Esophagus muscularis mucosa (tissue), 4 donors: ENCODE results near the gene SYTL1. TPM values are rescaled to one million over a fixed set of nuclear protein-coding genes. Genes with fewer than 3 reads are reported as not detected.

Experiments used
- DNase-seq: peaks from one replicate; pipeline ENCODE4 v3.0.0-alpha.2; 2017; ENCODE audit errors: extremely low spot score
- H3K27ac ChIP-seq, 4 donors: fragments of 200-600 bp; sonication (generic); replicated peaks in 1 of 4; 1 replicate in 3 of 4; 2 replicates in 1 of 4; pipeline ENCODE4 v1.5.1; 2016 to 2019; ENCODE audit warnings: mild to moderate bottlenecking in 1 of 4
- H3K27me3 ChIP-seq, 4 donors: fragments of 200-600 bp; sonication (generic); one replicate each; pipeline versions ENCODE4 v1.5.1 to v1.6.0; 2016 to 2019
- H3K36me3 ChIP-seq, 4 donors: fragments of 200-600 bp; sonication (generic); one replicate each; pipeline ENCODE4 v1.5.1; 2016 to 2019
- H3K4me1 ChIP-seq, 4 donors: fragments of 200-600 bp; sonication (generic); one replicate each; pipeline ENCODE4 v1.5.1; 2016 to 2019
- H3K4me3 ChIP-seq, 4 donors: fragments of 200-600 bp; sonication (generic); 1 replicate in 2 of 4; 2 replicates in 2 of 4; pipeline ENCODE4 v1.5.1; 2016 to 2019; ENCODE audit warnings: mild to moderate bottlenecking in 4 of 4, moderate library complexity in 1 of 4
- H3K9me3 ChIP-seq, 4 donors: fragments of 200-600 bp; sonication (generic); 1 replicate in 3 of 4; 2 replicates in 1 of 4; pipeline ENCODE4 v1.5.1; 2016 to 2019
- EP300 ChIP-seq: sonication (generic); formaldehyde crosslinking; IDR thresholded peaks from one replicate; pipeline ENCODE4 v1.6.1; 2017; ENCODE audit warnings: antibody characterized with exemption
- POLR2A ChIP-seq: fragments of 450-650 bp; IDR thresholded peaks from one replicate; pipeline ENCODE4 v1.6.1; 2017; ENCODE audit warnings: antibody characterized with exemption, moderate library complexity, mild to moderate bottlenecking, low read depth
- POLR2AphosphoS5 ChIP-seq, 2 donors: sonication (generic); formaldehyde crosslinking; IDR thresholded peaks; one replicate each; pipeline ENCODE4 v1.6.1; 2017; ENCODE audit warnings: antibody characterized with exemption in 2 of 2
- WGBS: methylation state at CpG from one replicate; pipeline ENCODE4 v1.1.5; 2018; 5-methylcytosine and 5-hydroxymethylcytosine counted together
- intact Hi-C: fragments of 100-400 bp; cut with DNase I; formaldehyde crosslinking; loops from one replicate; pipeline ENCODE4 v1.15.1; 2023
- total RNA-seq, 4 donors: library from RNA; depleted of rRNA; stranded (reverse); fragments of >200 nt; gene quantifications; one replicate each; pipeline versions ENCODE4 v1.1.0 to v1.2.1, GENCODE V29; 2016
- TF ChIP-seq, protein P1 (sequence below), 3 experiments: fragments of 200-600 bp in 2 of 3; fragments of 450-650 bp in 1 of 3; sonication (generic) in 2 of 3; IDR thresholded peaks; one replicate each; pipeline ENCODE4 v1.5.1; 2017 to 2019; ENCODE audit warnings: antibody characterized with exemption in 3 of 3, mild to moderate bottlenecking in 2 of 3, moderate library complexity in 1 of 3

SYTL1 gene
- total RNA-seq, 4 donors from 2014 or later: 0.29 to 3.7 (median 1.5) TPM

DNA sequence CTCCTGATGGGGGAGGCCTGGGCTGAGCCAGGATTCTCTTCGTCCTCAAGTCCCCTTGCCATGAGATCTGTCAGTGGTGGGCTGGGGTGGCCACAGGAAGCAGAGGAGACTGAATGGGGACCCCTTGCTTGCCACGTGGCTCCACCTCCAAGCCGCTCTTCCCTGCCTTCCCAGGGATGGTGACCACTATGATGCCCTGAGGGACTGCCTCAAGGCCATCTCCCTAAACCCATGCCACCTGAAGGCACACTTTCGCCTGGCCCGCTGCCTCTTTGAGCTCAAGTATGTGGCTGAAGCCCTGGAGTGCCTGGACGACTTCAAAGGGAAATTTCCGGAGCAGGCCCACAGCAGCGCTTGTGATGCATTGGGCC, 40.8 kb upstream of the SYTL1 start:
- TF ChIP-seq, protein P1, sequence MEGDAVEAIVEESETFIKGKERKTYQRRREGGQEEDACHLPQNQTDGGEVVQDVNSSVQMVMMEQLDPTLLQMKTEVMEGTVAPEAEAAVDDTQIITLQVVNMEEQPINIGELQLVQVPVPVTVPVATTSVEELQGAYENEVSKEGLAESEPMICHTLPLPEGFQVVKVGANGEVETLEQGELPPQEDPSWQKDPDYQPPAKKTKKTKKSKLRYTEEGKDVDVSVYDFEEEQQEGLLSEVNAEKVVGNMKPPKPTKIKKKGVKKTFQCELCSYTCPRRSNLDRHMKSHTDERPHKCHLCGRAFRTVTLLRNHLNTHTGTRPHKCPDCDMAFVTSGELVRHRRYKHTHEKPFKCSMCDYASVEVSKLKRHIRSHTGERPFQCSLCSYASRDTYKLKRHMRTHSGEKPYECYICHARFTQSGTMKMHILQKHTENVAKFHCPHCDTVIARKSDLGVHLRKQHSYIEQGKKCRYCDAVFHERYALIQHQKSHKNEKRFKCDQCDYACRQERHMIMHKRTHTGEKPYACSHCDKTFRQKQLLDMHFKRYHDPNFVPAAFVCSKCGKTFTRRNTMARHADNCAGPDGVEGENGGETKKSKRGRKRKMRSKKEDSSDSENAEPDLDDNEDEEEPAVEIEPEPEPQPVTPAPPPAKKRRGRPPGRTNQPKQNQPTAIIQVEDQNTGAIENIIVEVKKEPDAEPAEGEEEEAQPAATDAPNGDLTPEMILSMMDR (IDR thresholded peaks at IDR 0.05): peak in 1 of 3 experiments; percentile 25
- TF ChIP-seq POLR2A: no peak
- H3K27me3 ChIP-seq: no peaks in the 10 kb centered on the region
- WGBS: 67% methylated on average over 5 of the region's 8 CpGs
- no peak for DNase-seq
- H3K9me3 ChIP-seq: no peaks in the 10 kb centered on the region
- H3K4me1 ChIP-seq: peaks cover 34 to 50% (median 48%) of the 10 kb centered on the region in 4 donors
- peak overlapping the region; percentile 87 to 96 (median 92) for H3K27ac ChIP-seq
- H3K36me3 ChIP-seq: peaks cover 33 to 86% (median 78%) of the 10 kb centered on the region in 4 donors
- intact Hi-C loops: loop anchor here (1.0 to 5.0 kb wide), 3 partner anchors 56 to 306 kb away; no protein-coding TSS in a partner anchor
- no peak overlapping the region for H3K4me3 ChIP-seq

DNA sequence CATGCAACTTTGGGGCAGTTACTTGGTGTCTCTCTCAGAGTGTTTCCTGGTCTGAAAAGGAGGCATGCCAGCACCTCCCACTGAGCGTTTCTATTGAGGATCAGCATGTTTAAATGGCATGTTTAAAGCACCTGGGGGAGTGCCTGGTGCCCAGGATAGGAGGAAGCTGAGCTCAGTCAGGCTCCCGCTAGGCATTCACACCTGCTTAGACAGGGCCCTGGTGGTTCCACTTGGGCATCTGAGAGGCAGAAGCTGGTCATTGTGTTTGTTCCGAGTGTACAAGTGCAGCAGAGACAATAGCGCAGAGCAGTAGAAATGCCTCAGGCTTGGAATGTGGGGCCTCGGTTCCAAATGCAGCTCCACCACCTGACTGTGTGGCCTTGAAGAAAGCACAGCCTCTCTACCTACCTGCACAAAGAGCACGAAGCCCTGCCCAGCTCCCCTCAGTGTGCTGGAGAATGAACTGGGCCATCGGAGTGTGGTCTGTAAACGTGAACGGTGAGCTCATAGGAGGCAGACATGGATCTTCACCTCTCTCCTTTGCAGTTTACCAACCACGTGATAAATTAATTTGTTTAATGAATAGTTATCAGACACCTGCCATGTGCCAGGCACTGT, 40.1 kb upstream of the SYTL1 start:
- H3K27me3 ChIP-seq: no peaks in the 10 kb centered on the region
- DNase-seq: no peak
- H3K36me3 ChIP-seq: peaks cover 37 to 87% (median 79%) of the 10 kb centered on the region in 4 donors
- intact Hi-C loops: loop anchor here (1.0 to 5.0 kb wide), 3 partner anchors 55 to 306 kb away; no protein-coding TSS in a partner anchor
- no peak for TF ChIP-seq POLR2AphosphoS5 (IDR thresholded peaks at IDR 0.05)
- no peak for TF ChIP-seq EP300
- TF ChIP-seq, protein P1 (IDR thresholded peaks at IDR 0.05): no peak
- TF ChIP-seq POLR2A: no peak
- peak overlapping the region; percentile 87 to 96 (median 92) for H3K27ac ChIP-seq
- H3K4me3 ChIP-seq: no peak overlapping the region
- H3K4me1 ChIP-seq: peaks cover 34 to 50% (median 48%) of the 10 kb centered on the region in 4 donors
- 65% methylated on average over 8 of the region's 10 CpGs for WGBS
- no peaks in the 10 kb centered on the region for H3K9me3 ChIP-seq

DNA sequence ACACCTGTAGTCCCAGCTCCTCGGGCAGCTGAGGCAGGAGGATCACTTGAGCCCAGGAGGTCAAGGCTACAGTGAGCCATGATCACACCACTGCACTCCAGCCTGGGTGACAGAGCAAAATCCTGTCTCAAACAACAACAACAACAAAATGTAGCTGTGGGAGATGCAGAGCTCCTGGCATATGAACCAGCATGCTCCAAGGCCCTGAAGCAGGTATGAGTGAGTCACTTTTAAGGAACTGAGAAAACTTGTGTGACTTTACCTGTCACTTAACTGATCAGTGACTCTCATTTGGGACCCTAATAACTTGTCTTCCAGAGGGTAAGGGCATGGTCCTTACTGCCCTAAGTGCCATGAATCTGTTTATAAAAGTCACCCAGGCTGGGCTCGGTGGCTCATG, 39.2 kb upstream of the SYTL1 start:
- TF ChIP-seq, protein P1 (IDR thresholded peaks at IDR 0.05): no peak
- no peak for TF ChIP-seq POLR2AphosphoS5 (IDR thresholded peaks at IDR 0.05)
- no peak for TF ChIP-seq EP300
- no peak for TF ChIP-seq POLR2A
- Histone ChIP-seq H3K4me1 (peaks cover 30 to 41% (median 39%) of the 10 kb centered on the region in 4 donors), H3K4me3 (no peak overlapping the region), H3K9me3 (no peaks in the 10 kb centered on the region), H3K27ac (peak overlapping the region in 1 of 4 donors; percentile 93), H3K27me3 (no peaks in the 10 kb centered on the region), H3K36me3 (peaks cover 30 to 88% (median 76%) of the 10 kb centered on the region in 4 donors)
- 100% methylated on average over 2 of the region's 2 CpGs for WGBS
- intact Hi-C loops: loop anchor here (5.0 kb wide), 1 partner anchor 305 kb away; no protein-coding TSS in a partner anchor
- DNase-seq: no peak

DNA sequence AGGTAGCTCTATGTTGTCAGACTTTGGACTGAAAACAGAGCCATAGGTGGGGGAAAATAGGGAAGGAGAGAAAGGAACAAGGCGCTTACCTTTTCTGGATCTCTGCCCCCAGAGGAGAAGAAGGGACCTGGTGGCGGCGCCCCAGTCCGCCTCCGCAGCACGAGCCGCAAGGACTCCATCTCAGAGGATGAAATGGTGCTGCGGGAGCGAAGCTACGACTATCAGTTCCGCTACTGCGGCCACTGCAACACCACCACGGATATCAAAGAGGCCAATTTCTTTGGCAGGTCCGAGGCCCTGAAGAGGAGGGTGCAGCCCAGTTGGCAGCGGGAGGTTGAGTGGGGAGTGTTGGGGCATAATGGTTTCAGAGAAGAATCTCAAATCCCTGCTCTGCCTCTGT, 38.3 kb upstream of the SYTL1 start:
- no peaks in the 10 kb centered on the region for H3K27me3 ChIP-seq
- 87% methylated on average over 15 of the region's 15 CpGs for WGBS
- no peak overlapping the region for H3K27ac ChIP-seq
- TF ChIP-seq POLR2AphosphoS5 (IDR thresholded peaks at IDR 0.05) (no peak), EP300 (no peak), POLR2A (no peak)
- TF ChIP-seq, protein P1 (IDR thresholded peaks at IDR 0.05): no peak
- H3K9me3 ChIP-seq: no peaks in the 10 kb centered on the region
- peaks cover 26 to 32% (median 30%) of the 10 kb centered on the region in 4 donors for H3K4me1 ChIP-seq
- peaks cover 23 to 82% (median 73%) of the 10 kb centered on the region in 4 donors for H3K36me3 ChIP-seq
- H3K4me3 ChIP-seq: no peak overlapping the region
- intact Hi-C loops: loop anchor here (5.0 kb wide), 1 partner anchor 304 kb away; no protein-coding TSS in a partner anchor
- DNase-seq: no peak
